OCI-LY7 (cell line): ENCODE measurements around the gene LONP1. TPM values are rescaled to one million over a fixed set of nuclear protein-coding genes. Genes with fewer than 3 reads are reported as not detected.

Experiments
- BruUV-seq: library from RNA; stranded (reverse); fragments of 400-500 nt; replicated peaks from 2 replicates; lab custom pipeline; 2021; lab: Mats Ljungman, UMichigan
- CTCF ChIA-PET: fragments of 300-600 bp; sonication (Branson Sonifier 250); formaldehyde crosslinking; loops from one replicate; lab custom pipeline; 2022; ENCODE audit warnings: antibody characterized with exemption; ENCODE audit not compliant: unreplicated experiment; lab: Charles Lee
- POLR2A ChIA-PET: fragments of 300-600 bp; sonication (Branson Sonifier 250); formaldehyde crosslinking; loops from one replicate; lab custom pipeline; 2022; ENCODE audit warnings: antibody characterized with exemption; lab: Charles Lee
- DNase-seq: peaks from one replicate; pipeline ENCODE4 v3.0.0-alpha.2; 2015; ENCODE audit warnings: low spot score
- H2AFZ ChIP-seq: fragments of 200-600 bp; sonication (generic), shearing (Covaris generic); 2 replicates; pipeline ENCODE4 v1.6.1; 2014; ENCODE audit warnings: mild to moderate bottlenecking, antibody characterized with exemption, low read length, moderate library complexity
- H3K27ac ChIP-seq: fragments of 200-600 bp; sonication (generic); 2 replicates; pipeline ENCODE4 v1.5.1; 2014; ENCODE audit warnings: mixed run types, low read depth, mild to moderate bottlenecking, moderate library complexity, low read length, inconsistent platforms; ENCODE audit not compliant: poor library complexity, severe bottlenecking
- H3K36me3 ChIP-seq: fragments of 200-600 bp; sonication (generic); 2 replicates; pipeline ENCODE4 v1.6.1; 2014; ENCODE audit warnings: mild to moderate bottlenecking, antibody characterized with exemption, low read length, moderate library complexity, mixed read lengths; ENCODE audit not compliant: insufficient read depth
- H3K4me1 ChIP-seq: fragments of 200-600 bp; sonication (generic); 2 replicates; pipeline ENCODE4 v1.5.1; 2014; ENCODE audit warnings: mild to moderate bottlenecking, low read length; ENCODE audit not compliant: insufficient read depth, poor library complexity, severe bottlenecking
- H3K4me2 ChIP-seq: fragments of 200-600 bp; sonication (generic); 2 replicates; pipeline ENCODE4 v1.6.1; 2014; ENCODE audit warnings: mild to moderate bottlenecking, low read length
- H3K4me3 ChIP-seq: fragments of 200-600 bp; sonication (generic); 2 replicates; pipeline ENCODE4 v1.5.1; 2014; ENCODE audit warnings: mild to moderate bottlenecking, low read depth, low read length; ENCODE audit not compliant: poor library complexity, severe bottlenecking
- H3K79me2 ChIP-seq: fragments of 200-600 bp; sonication (generic); 2 replicates; pipeline ENCODE4 v1.6.1; 2016; ENCODE audit warnings: low read depth, mild to moderate bottlenecking, low read length, moderate library complexity, mixed read lengths; ENCODE audit not compliant: insufficient read depth
- H3K9me2 ChIP-seq: fragments of 200-600 bp; sonication (generic); 2 replicates; pipeline ENCODE4 v1.6.1; 2016; ENCODE audit warnings: mild to moderate bottlenecking, low read length, mixed read lengths; ENCODE audit not compliant: insufficient read depth
- H3K9me3 ChIP-seq: fragments of 200-600 bp; sonication (generic); 2 replicates; pipeline ENCODE4 v1.6.1; 2014; ENCODE audit warnings: mild to moderate bottlenecking, mixed run types, low read length, mixed read lengths
- H4K20me1 ChIP-seq: fragments of 200-600 bp; sonication (generic); 2 replicates; pipeline ENCODE4 v1.6.1; 2014; ENCODE audit warnings: mild to moderate bottlenecking, antibody characterized with exemption, low read length, moderate library complexity, mixed read lengths; ENCODE audit not compliant: insufficient read depth
- CTCF ChIP-seq: fragments of 200-600 bp; sonication (generic); conservative IDR thresholded peaks from 2 replicates; pipeline ENCODE4 v1.5.1; 2014; ENCODE audit warnings: mild to moderate bottlenecking, antibody characterized with exemption, low read length, moderate library complexity, mixed read lengths
- EZH2phosphoT487 ChIP-seq: fragments of 200-600 bp; sonication (generic); IDR thresholded peaks from 2 replicates; pipeline ENCODE4 v1.6.1; 2018; ENCODE audit warnings: low read depth, borderline replicate concordance, mild to moderate bottlenecking, mixed run types, antibody characterized with exemption, low read length, moderate library complexity, mixed read lengths
- intact Hi-C: fragments of 100-400 bp; cut with micrococcal nuclease; formaldehyde crosslinking; loops from one replicate; pipeline ENCODE4 v1.10.0; 2022; ENCODE audit not compliant: unreplicated experiment
- total RNA-seq, 2 experiments: library from RNA; depleted of rRNA in 1 of 2; stranded (reverse); fragments of >200 nt in 1 of 2; shearing (Covaris generic) in 1 of 2; gene quantifications; 2 replicates each; pipeline ENCODE4 v1.2.3, GENCODE V29; 2014 to 2022

The LONP1 gene
- total RNA-seq, 2 experiments from 2014 or later = 170 to 280 TPM

- Histone ChIP-seq H3K9me3 (no peaks in the 10 kb centered on the region), H4K20me1 (no peaks in the 10 kb centered on the region), H3K36me3 (peaks cover 25% of the 10 kb centered on the region), H3K4me1 (peaks cover 12% of the 10 kb centered on the region), H3K4me2 (no peak overlapping the region), H2AFZ (no peak overlapping the region), H3K4me3 (no peak overlapping the region), H3K79me2 (no peaks in the 10 kb centered on the region; the same call in 1 of the 2 replicates), H3K9me2 (no peaks in the 10 kb centered on the region), H3K27ac (no peak overlapping the region)
- CTCF ChIA-PET = no interaction called here
- no peak for DNase-seq
- POLR2A ChIA-PET = no interaction called here
- no TSS peak for BruUV-seq
- intact Hi-C loops = no loop called here
- no peak for TF ChIP-seq EZH2phosphoT487
- TF ChIP-seq CTCF = no peak
These were observed 42.8 kb downstream of the LONP1 start for GRCh38 chr19:5677136-5677535.

- Histone ChIP-seq H3K9me3 (no peaks in the 10 kb centered on the region), H3K36me3 (peaks cover 29% of the 10 kb centered on the region), H3K4me2 (no peak overlapping the region), H4K20me1 (no peaks in the 10 kb centered on the region), H3K79me2 (no peaks in the 10 kb centered on the region; the same call in 1 of the 2 replicates), H3K4me3 (no peak overlapping the region), H3K4me1 (peaks cover 12% of the 10 kb centered on the region), H3K27ac (no peak overlapping the region), H2AFZ (no peak overlapping the region), H3K9me2 (no peaks in the 10 kb centered on the region)
- DNase-seq = no peak
- BruUV-seq = no TSS peak
- TF ChIP-seq CTCF (no peak), EZH2phosphoT487 (no peak)
- intact Hi-C loops = no loop called here
- POLR2A ChIA-PET = no interaction called here
- CTCF ChIA-PET = no interaction called here
These were observed 43.2 kb downstream of the LONP1 start for GRCh38 chr19:5676772-5677105.

- no peaks in the 10 kb centered on the region for H4K20me1 ChIP-seq
- CTCF ChIA-PET = no interaction called here
These were observed 43.7 kb downstream of the LONP1 start for GRCh38 chr19:5676105-5676771.

More at GRCh38 chr19:5676105-5676771, 43.7 kb downstream of the LONP1 start:
- no TSS peak for BruUV-seq
- Histone ChIP-seq H2AFZ (no peak overlapping the region), H3K4me3 (no peak overlapping the region), H3K79me2 (no peaks in the 10 kb centered on the region; the same call in 1 of the 2 replicates), H3K27ac (no peak overlapping the region), H3K4me2 (no peak overlapping the region), H3K9me2 (no peaks in the 10 kb centered on the region), H3K36me3 (peaks cover 34% of the 10 kb centered on the region), H3K9me3 (no peaks in the 10 kb centered on the region), H3K4me1 (peaks cover 12% of the 10 kb centered on the region)
- POLR2A ChIA-PET = no interaction called here
- intact Hi-C loops = no loop called here
- DNase-seq = no peak
- TF ChIP-seq EZH2phosphoT487 (no peak), CTCF (no peak)
